GM19023 (cell line): Measurements from ENCODE around the gene SSBP3.
A peak's percentile ranks its signal among the peaks of the same experiment; 100 is the strongest.

Experiments used
- ATAC-seq: cut with Tn5 transposase; IDR thresholded peaks from one replicate; pipeline ENCODE4 v1.9.1; 2021; ENCODE audit warnings: mild to moderate bottlenecking, moderate library complexity; ENCODE audit not compliant: unreplicated experiment

Gene SSBP3

DNA sequence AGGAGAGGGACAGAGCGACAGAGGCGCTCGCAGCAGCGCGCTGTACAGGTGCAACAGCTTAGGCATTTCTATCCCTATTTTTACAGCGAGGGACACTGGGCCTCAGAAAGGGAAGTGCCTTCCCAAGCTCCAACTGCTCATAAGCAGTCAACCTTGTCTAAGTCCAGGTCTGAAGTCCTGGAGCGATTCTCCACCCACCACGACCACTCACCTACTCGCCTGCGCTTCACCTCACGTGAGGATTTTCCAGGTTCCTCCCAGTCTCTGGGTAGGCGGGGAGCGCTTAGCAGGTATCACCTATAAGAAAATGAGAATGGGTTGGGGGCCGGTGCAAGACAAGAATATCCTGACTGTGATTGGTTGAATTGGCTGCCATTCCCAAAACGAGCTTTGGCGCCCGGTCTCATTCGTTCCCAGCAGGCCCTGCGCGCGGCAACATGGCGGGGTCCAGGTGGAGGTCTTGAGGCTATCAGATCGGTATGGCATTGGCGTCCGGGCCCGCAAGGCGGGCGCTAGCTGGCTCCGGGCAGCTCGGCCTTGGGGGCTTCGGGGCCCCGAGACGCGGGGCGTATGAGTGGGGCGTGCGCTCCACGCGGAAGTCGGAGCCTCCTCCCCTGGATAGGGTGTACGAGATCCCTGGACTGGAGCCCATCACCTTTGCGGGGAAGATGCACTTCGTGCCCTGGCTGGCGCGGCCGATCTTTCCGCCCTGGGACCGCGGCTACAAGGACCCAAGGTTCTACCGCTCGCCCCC, 206.3 kb downstream of the SSBP3 start, which contains the start of the genes CYB5RL and MRPL37:
Gene CYB5RL (minus strand): TSS at position 266 of the 754 bp plus-strand sequence. CDS start 4,414 bp downstream, outside the sequence.
Gene MRPL37 (plus strand): TSS at position 403 of the 754 bp plus-strand sequence. CDS start 77 bp downstream, at position 480.
- ATAC-seq: peak; percentile 96

DNA sequence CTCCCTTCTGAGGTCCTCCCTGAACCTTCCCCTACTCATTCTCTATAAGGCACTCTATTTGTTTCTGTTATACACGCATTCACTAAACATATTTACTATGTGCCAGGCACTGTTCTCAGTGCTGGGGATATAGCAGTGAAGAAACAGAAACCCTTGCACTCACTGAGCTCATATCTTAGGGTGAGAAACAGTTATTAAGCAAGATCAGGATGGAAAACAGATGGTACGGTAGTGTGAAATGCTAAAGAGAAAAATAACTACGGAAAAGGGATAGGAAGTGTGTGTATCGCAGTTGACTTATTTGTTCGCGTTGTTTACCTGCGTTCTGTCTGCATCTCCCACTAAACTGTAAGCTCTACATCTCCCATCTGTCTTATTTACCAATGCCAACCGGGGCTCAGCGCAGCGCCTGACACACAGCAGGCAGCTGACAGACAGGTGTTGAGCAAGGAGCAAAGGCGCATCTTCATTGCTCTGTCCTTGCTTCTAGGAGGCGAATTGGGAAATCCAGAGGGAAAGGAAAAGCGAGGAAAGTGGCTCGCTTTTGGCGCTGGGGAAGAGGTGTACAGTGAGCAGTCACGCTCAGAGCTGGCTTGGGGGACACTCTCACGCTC, 206.9 kb downstream of the SSBP3 start:
- ATAC-seq: peak; percentile 1

DNA sequence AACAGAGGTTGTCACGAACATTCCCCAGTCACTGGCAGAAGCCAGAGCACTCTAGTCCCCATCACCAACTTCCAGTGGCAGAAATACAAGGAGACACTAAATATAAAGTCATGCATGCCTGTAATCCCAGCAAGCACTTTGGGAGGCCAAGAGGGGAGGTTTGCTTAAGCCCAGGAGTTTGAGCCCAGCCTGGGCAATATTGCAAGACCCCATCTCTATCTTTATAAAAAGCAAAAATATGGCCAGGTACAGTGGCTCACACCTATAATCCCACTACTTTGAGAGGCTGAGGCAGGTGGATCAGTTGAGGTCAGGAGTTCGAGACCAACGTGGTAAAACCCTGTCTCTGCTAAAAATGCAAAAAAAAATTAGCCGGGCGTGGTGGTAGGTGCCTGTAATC, 212.7 kb downstream of the SSBP3 start:
- ATAC-seq: no peak

DNA sequence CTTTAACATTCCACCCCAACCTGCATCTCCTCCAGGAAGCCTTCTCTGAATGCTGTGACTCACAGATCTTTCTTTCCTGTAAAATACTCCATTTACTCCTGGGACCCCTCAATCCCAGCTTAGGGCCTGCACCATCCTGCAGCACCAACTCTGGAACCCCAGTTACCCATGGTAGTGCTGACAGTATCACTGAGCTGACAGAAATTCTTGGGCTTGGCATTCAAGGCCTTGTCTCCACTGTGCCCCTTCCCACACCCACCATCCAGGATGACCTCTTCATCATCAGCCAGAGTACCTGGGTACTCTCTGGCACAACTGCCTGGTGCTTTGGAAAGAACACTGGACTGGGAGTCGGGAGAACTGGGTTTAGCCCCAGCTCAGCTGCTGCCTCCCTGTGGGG, 214.7 kb downstream of the SSBP3 start:
- ATAC-seq: no peak

DNA sequence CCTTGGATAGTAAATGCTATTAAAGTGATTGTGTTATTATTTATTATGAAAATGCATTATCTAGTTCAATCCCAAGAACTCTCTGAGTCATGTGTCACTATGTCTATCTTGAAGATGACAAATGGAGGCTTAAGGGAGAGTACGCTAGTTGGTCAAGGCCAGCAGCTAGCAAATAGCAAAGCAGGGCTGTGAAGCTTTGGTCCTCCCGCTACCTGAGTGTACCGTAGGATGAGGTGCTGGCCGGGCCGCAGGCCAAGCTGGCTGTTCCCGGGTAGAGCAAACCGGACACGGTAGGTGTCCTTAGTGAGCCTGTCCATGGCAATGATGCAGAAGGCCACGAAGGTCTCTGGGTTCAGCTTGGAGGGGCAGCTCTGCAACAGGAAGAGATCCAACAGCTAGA, 215.7 kb downstream of the SSBP3 start:
- ATAC-seq: no peak

DNA sequence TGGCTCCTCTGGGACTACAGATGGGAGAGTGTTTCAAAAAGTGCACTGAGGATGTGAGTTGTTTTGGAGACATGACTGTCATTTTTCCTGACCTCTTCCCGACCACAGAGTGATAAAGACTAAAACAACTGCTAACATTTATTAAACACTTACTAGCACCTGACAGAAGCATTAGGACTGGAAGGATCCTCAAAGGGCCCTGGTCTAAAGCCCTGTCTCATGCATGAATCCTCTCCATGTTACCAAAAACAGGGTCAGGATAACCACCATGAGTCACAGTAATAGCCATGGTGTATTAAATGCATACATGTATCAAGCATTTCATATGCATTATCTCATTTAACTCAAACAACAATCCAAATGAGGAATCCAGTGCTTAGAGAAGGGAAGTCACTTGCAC, 217.9 kb downstream of the SSBP3 start:
- no peak for ATAC-seq

DNA sequence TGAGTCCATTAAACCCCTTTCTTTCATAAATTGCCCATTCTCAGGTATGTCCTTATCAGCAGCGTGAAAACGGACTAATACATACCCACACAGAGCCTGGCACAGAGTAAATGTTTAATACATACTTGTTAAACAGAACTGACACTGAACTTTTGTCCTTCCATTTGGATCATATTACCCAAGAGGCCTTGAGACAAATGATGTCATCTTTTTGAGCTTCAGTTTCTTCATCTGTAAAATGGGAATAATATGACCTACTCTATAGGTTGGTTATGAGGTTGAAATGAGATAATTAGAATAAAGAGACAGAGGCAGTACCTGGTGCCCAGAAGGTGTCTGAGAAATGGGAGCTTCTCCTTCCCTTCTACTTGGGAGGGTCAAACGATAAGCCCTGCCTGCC, 220.1 kb downstream of the SSBP3 start:
- no peak for ATAC-seq

DNA sequence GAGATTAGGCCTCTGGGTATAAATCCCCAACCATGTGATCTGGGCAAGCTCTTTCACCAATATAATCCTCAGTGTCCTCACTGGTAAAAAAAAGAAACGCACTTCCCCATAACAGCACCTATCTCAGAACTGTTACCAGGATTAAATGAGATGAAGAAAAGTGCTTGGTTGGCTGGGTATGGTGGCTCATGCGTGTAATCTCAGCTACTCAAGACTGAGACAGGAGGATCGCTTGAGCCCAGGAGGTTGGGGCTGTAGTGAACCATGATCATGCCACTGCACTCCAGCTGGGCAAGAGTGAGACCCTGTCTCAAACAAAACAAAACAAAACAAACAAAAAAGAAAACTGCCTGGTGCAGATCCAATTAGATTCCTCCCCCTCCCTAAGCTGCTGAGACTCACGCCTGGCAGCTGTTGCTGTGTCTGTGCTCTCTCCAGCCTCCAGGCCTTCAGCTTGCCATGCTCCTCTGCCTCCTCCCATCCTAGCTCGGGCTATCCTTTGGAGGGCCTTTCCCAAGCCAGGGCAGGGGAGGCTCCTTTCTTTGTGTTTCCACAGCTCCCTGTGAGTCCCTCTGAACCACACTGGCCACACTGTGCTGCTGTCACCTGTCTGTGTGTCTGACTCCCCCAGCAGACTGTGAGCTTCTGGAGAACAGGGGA, 225.4 kb downstream of the SSBP3 start:
- no peak for ATAC-seq

DNA sequence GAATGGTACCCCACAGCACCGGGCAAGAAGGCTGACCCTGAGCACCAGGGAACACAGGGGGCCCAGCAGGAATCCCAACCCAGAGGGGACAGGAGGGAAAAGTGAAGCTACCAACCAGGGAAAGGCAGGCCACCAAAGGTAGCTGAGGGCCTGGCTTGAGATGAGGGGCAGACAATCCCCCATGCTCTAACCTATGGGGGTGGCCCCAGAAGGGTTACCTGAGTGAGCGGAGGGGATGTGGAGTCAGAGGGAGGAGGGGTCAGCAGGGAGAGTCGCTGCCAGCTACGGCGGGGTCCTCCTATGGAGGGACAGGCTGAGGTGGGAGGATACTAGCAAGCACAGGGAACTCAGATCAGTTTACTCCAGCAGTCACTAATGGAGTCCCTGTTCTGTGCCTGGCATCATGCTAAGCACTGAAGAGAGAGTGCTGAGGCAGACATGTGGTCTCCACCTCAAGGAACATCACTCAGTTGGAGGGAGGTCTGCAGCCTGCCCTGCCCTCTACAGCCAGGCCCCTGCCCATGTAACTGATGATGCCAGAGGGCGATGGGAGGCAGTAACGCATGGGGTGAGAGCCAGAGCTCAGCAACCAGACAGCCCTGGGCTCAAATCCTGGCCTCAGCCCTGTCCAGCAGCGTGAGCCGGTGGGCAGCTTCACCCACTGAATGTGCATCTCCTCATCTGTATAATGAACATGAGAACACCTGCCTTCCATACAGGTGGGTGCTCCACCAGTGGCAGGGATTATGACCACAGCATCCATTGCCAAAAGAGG, 227.7 kb downstream of the SSBP3 start:
- ATAC-seq: no peak

DNA sequence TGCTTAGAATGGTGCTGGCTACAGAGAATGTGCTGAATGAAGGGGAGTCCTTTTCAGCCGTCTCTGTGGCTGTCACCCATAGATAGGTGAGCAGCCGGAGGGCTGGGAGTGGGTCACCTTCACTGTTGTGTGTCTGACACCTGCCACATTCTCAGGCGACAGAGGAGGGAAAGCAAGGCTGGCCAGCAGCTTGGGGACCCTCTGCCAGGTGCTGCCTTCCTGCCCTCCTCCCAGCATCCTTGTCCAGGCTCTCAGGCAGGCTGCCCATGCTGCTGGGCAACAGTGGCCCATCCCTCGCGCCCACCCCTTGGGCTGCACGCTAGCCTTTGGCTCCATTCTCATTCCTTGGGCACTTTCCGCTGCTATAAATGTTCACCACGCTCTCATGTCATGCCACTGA, 228.5 kb downstream of the SSBP3 start:
- ATAC-seq: no peak

DNA sequence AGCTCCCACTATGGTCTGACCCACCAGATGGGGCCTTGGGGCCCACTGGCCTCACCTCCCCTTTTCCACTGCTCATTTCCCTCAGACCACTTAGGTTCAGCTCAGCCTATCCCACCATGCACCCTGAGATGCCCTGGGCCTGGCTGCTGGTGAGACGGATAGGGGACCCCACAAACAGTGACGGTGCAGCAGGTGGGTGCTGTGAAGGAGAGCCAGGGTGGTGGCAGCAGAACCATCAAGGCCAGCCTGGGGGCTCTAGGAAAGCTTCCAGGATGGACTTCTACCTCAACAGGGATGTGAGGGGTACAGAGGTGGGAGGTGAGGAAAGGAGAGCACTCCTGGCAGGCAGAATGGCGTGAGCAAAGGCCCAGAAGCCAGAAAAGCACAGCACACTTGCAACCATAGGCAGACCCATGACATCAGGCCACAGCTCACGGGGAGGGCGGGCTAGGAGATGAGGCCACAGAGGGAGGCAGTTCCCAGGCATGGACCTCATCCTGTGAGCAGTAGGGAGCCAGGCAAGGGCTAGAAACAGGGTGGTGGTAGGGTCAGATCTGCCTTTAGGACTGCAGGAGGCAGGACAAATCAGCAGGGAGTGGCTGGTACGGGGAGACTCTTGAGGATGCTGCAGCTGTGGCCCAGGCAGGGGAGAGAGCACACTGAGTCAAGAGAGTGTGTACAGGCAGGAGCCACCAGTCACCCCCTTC, 229.4 kb downstream of the SSBP3 start:
- no peak for ATAC-seq
